Measurements from ENCODE around the gene RAB32. TPM values are rescaled to one million over a fixed set of nuclear protein-coding genes. Genes with fewer than 3 reads are reported as not detected.
"Not testable (repeated sequence)": the region's sequence is repeated elsewhere in the genome, so short reads cannot be mapped to it uniquely, and the experiment has no call there.

Gene RAB32
- total RNA-seq, 2 donors from 2014 or later: 6.3 to 26.2 TPM

GRCh38 chr6:146551545-146551944 is 7.9 kb downstream of the RAB32 start:
- no peak overlapping the region for H3K27ac ChIP-seq
- no peak for DNase-seq (ENCODE audit: low spot score)
- H3K27me3 ChIP-seq (replicated peaks; ENCODE audit: insufficient read depth): no peaks in the 10 kb centered on the region
- intact Hi-C loops (cut with DNase I): no loop called here
- H3K9me3 ChIP-seq: no peaks in the 10 kb centered on the region
- H3K4me1 ChIP-seq (replicated peaks): no peaks in the 10 kb centered on the region
- no peaks in the 10 kb centered on the region for H3K36me3 ChIP-seq
- TF ChIP-seq POLR2A (IDR thresholded peaks at IDR 0.05): no peak
- no peak for TF ChIP-seq POLR2AphosphoS5 (IDR thresholded peaks at IDR 0.05)
- 80% methylated on average over 7 of the region's 7 CpGs for WGBS
- no peak overlapping the region for H3K4me3 ChIP-seq

- no peak for TF ChIP-seq POLR2AphosphoS5 (IDR thresholded peaks at IDR 0.05)
- no peak for TF ChIP-seq POLR2A (IDR thresholded peaks at IDR 0.05)
- no peak for TF ChIP-seq CTCF (IDR thresholded peaks at IDR 0.05)
- Histone ChIP-seq H3K27me3 (replicated peaks; ENCODE audit: insufficient read depth) (no peaks in the 10 kb centered on the region), H3K9me3 (no peaks in the 10 kb centered on the region), H3K27ac (no peak overlapping the region), H3K4me3 (no peak overlapping the region), H3K4me1 (replicated peaks) (no peaks in the 10 kb centered on the region), H3K36me3 (no peaks in the 10 kb centered on the region)
- WGBS: 89% methylated on average over 7 of the region's 7 CpGs
- DNase-seq (ENCODE audit: low spot score): no peak
- intact Hi-C loops (cut with DNase I): no loop called here
Observed at GRCh38 chr6:146553377-146554135, 9.9 kb downstream of the RAB32 start.

- H3K27me3 ChIP-seq (replicated peaks; ENCODE audit: insufficient read depth): no peaks in the 10 kb centered on the region
- intact Hi-C loops (cut with DNase I): no loop called here
- no peak overlapping the region for H3K4me3 ChIP-seq
- TF ChIP-seq POLR2AphosphoS5 (IDR thresholded peaks at IDR 0.05): no peak
- no peak for TF ChIP-seq CTCF (IDR thresholded peaks at IDR 0.05)
- no peak for TF ChIP-seq POLR2A (IDR thresholded peaks at IDR 0.05)
- 40% methylated on average over 1 of the region's 1 CpG for WGBS
- H3K4me1 ChIP-seq (replicated peaks): no peaks in the 10 kb centered on the region
- no peaks in the 10 kb centered on the region for H3K36me3 ChIP-seq
- no peak overlapping the region for H3K27ac ChIP-seq
- DNase-seq (ENCODE audit: low spot score): no peak
- no peaks in the 10 kb centered on the region for H3K9me3 ChIP-seq
Observed at GRCh38 chr6:146560607-146561006, 17.0 kb downstream of the RAB32 start.

GRCh38 chr6:146566661-146567060 is 23.0 kb downstream of the RAB32 start:
- H3K4me1 ChIP-seq (replicated peaks); H3K4me3 ChIP-seq; H3K9me3 ChIP-seq; H3K27me3 ChIP-seq (replicated peaks; ENCODE audit: insufficient read depth); DNase-seq (ENCODE audit: low spot score); H3K27ac ChIP-seq; H3K36me3 ChIP-seq; intact Hi-C loops (cut with DNase I): not testable (repeated sequence)
- WGBS: 83% methylated on average over 2 of the region's 2 CpGs

- H3K9me3 ChIP-seq: not testable (repeated sequence)
- 86% methylated on average over 3 of the region's 3 CpGs for WGBS
Observed at GRCh38 chr6:146568619-146569018, 25.0 kb downstream of the RAB32 start.

GRCh38 chr6:146574211-146574610 is 30.6 kb downstream of the RAB32 start:
- intact Hi-C loops (cut with DNase I): no loop called here
- 88% methylated on average over 1 of the region's 1 CpG for WGBS
- H3K36me3 ChIP-seq: no peaks in the 10 kb centered on the region
- H3K9me3 ChIP-seq: no peaks in the 10 kb centered on the region
- TF ChIP-seq POLR2AphosphoS5 (IDR thresholded peaks at IDR 0.05) (no peak), CTCF (IDR thresholded peaks at IDR 0.05) (no peak), POLR2A (IDR thresholded peaks at IDR 0.05) (no peak)
- DNase-seq (ENCODE audit: low spot score): no peak
- H3K4me3 ChIP-seq: no peak overlapping the region
- H3K4me1 ChIP-seq (replicated peaks): no peaks in the 10 kb centered on the region
- no peak overlapping the region for H3K27ac ChIP-seq
- H3K27me3 ChIP-seq (replicated peaks; ENCODE audit: insufficient read depth): no peaks in the 10 kb centered on the region

More at GRCh38 chr6:146568619-146569018, 25.0 kb downstream of the RAB32 start:
- H3K4me3 ChIP-seq; DNase-seq (ENCODE audit: low spot score); H3K36me3 ChIP-seq; H3K4me1 ChIP-seq (replicated peaks); intact Hi-C loops (cut with DNase I); H3K27ac ChIP-seq; H3K27me3 ChIP-seq (replicated peaks; ENCODE audit: insufficient read depth): not testable (repeated sequence)

Data from prostate gland (tissue), 2 donors.